GM12892 (cell line): ENCODE measurements around the gene LYZL4.

ENCODE experiments used
- DNase-seq: peaks from one replicate; pipeline ENCODE4 v3.0.0; 2011; ENCODE audit not compliant: insufficient read length
- FAIRE-seq: peaks from 2 replicates; lab custom pipeline; 2011; peaks lifted over from hg19 to GRCh38; lab: Jason Lieb, UNC
- POLR2A ChIP-seq: IDR thresholded peaks from 2 replicates; pipeline ENCODE4 v1.6.1; 2011; ENCODE audit warnings: low read depth, low read length, control low read depth
- POLR2AphosphoS5 ChIP-seq: IDR thresholded peaks from 2 replicates; pipeline ENCODE4 v1.6.1; 2011; ENCODE audit warnings: low read depth, low read length, control low read depth
- TAF1 ChIP-seq: IDR thresholded peaks from 2 replicates; pipeline ENCODE4 v1.6.1; 2011; ENCODE audit warnings: low read depth, mild to moderate bottlenecking, control low read depth, low read length, borderline replicate concordance

Gene LYZL4

GRCh38 chr3:42421818-42422796, 11.7 kb upstream of the LYZL4 start:
- FAIRE-seq (no peak), DNase-seq (no peak)
- TF ChIP-seq POLR2A (no peak), TAF1 (no peak), POLR2AphosphoS5 (no peak)

GRCh38 chr3:42419563-42419962, 9.2 kb upstream of the LYZL4 start:
- DNase-seq (no peak), FAIRE-seq (no peak)
- no peak for TF ChIP-seq TAF1
- no peak for TF ChIP-seq POLR2A
- no peak for TF ChIP-seq POLR2AphosphoS5

GRCh38 chr3:42412526-42413155, 2.2 kb upstream of the LYZL4 start:
- no peak for DNase-seq
- no peak for FAIRE-seq

DNA sequence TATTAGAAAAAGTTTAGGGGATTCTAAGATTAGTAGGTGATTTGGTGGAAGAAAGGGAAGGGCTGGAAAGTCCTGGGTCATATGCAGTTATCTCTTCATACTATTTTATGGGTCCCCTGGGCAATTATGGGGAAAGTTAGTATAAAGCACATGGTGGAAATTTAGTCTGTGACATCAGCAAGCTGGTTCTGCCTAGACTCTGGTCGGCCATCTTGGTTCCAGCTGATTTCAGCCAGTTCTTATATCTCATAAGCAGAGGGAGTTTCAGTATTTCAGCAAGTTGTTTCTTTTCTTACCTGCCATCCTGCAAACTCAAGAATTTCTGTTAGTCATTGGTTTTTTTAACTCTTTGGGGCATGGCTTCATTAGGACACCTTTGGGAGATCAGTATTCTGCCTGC, 1.0 kb upstream of the LYZL4 start:
- FAIRE-seq, result no peak
- DNase-seq, result no peak
- no peak for TF ChIP-seq TAF1
- TF ChIP-seq POLR2A, result no peak
- TF ChIP-seq POLR2AphosphoS5, result no peak

More at GRCh38 chr3:42412526-42413155, 2.2 kb upstream of the LYZL4 start:
- TF ChIP-seq TAF1 (no peak), POLR2A (no peak), POLR2AphosphoS5 (no peak)

DNA sequence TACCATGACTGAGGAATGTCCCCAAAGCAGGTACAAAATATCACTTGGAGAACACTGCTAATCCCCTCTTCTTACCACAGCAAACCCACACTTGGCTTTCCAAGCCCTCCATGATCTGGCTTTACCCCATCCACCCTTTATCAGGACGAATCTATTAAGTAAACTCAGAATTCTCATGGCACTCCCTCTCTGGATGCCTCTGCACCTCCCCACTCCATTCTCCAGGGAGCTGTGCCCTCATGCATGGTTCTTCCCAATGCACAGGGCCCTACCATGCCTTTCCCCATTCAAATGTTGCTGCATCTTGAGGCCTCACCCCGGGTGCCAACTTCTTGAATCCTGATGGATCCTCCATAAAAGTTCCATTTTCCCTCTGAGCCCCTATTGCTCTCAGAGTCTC, 2.3 kb downstream of the LYZL4 start:
- no peak for FAIRE-seq
- DNase-seq, result no peak
- TF ChIP-seq POLR2A, result no peak
- TF ChIP-seq POLR2AphosphoS5, result no peak
- no peak for TF ChIP-seq TAF1

- DNase-seq (no peak), FAIRE-seq (no peak)
- no peak for TF ChIP-seq POLR2AphosphoS5
- no peak for TF ChIP-seq POLR2A
- TF ChIP-seq TAF1, result no peak
These were observed 3.5 kb downstream of the LYZL4 start for GRCh38 chr3:42406727-42407450.

- no peak for DNase-seq
- TF ChIP-seq POLR2AphosphoS5 (no peak), TAF1 (no peak), POLR2A (no peak)
- FAIRE-seq, result no peak
These were observed 4.6 kb downstream of the LYZL4 start for GRCh38 chr3:42405857-42406256.

- TF ChIP-seq TAF1 (no peak), POLR2AphosphoS5 (no peak), POLR2A (no peak)
- DNase-seq, result no peak
- FAIRE-seq, result no peak
These were observed 6.7 kb downstream of the LYZL4 start for GRCh38 chr3:42403737-42404136.

GRCh38 chr3:42402394-42403096, 7.9 kb downstream of the LYZL4 start:
- no peak for TF ChIP-seq POLR2A
- TF ChIP-seq POLR2AphosphoS5, result no peak
- no peak for TF ChIP-seq TAF1
- no peak for FAIRE-seq
- DNase-seq, result no peak

- TF ChIP-seq POLR2A, result no peak
- TF ChIP-seq TAF1, result no peak
- TF ChIP-seq POLR2AphosphoS5, result no peak
- DNase-seq, result no peak
- no peak for FAIRE-seq
These were observed 12.3 kb downstream of the LYZL4 start for GRCh38 chr3:42398080-42398479.

GRCh38 chr3:42397644-42398043, 12.8 kb downstream of the LYZL4 start:
- no peak for FAIRE-seq
- DNase-seq, result no peak
- TF ChIP-seq POLR2AphosphoS5 (no peak), POLR2A (no peak), TAF1 (no peak)
